ENCODE results near the gene ELK4. TPM values are rescaled to one million over a fixed set of nuclear protein-coding genes. Genes with fewer than 3 reads are reported as not detected.
A peak's percentile ranks its signal among the peaks of the same experiment; 100 is the strongest.

ELK4 gene
- total and polyA plus RNA-seq, 2 of the 13 experiments (the other 11 are each of a cell fraction or from before 2014, with no cell fraction given) = 8.3 to 13.1 TPM

GRCh38 chr1:205680073-205680851 lies 48.5 kb upstream of the ELK4 start, which contains the start of gene SLC45A3 (continued):
- TF ChIP-seq, protein P1, sequence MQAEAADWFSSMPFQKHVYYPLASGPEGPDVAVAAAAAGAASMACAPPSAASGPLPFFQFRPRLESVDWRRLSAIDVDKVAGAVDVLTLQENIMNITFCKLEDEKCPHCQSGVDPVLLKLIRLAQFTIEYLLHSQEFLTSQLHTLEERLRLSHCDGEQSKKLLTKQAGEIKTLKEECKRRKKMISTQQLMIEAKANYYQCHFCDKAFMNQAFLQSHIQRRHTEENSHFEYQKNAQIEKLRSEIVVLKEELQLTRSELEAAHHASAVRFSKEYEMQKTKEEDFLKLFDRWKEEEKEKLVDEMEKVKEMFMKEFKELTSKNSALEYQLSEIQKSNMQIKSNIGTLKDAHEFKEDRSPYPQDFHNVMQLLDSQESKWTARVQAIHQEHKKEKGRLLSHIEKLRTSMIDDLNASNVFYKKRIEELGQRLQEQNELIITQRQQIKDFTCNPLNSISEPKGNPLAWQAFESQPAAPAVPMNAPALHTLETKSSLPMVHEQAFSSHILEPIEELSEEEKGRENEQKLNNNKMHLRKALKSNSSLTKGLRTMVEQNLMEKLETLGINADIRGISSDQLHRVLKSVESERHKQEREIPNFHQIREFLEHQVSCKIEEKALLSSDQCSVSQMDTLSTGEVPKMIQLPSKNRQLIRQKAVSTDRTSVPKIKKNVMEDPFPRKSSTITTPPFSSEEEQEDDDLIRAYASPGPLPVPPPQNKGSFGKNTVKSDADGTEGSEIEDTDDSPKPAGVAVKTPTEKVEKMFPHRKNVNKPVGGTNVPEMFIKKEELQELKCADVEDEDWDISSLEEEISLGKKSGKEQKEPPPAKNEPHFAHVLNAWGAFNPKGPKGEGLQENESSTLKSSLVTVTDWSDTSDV (CRISPR knock-in tag; IDR thresholded peaks at IDR 0.05) = no peak
- TF ChIP-seq, protein P2, sequence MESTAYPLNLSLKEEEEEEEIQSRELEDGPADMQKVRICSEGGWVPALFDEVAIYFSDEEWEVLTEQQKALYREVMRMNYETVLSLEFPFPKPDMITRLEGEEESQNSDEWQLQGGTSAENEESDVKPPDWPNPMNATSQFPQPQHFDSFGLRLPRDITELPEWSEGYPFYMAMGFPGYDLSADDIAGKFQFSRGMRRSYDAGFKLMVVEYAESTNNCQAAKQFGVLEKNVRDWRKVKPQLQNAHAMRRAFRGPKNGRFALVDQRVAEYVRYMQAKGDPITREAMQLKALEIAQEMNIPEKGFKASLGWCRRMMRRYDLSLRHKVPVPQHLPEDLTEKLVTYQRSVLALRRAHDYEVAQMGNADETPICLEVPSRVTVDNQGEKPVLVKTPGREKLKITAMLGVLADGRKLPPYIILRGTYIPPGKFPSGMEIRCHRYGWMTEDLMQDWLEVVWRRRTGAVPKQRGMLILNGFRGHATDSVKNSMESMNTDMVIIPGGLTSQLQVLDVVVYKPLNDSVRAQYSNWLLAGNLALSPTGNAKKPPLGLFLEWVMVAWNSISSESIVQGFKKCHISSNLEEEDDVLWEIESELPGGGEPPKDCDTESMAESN (CRISPR knock-in tag; conservative IDR thresholded peaks at IDR 0.05) = no peak
- TF ChIP-seq ATF7 (IDR thresholded peaks at IDR 0.05) (no peak), ATF7 (CRISPR knock-in tag; IDR thresholded peaks at IDR 0.05) (no peak), ZNF577 (CRISPR knock-in tag; IDR thresholded peaks at IDR 0.05; ENCODE audit: borderline replicate concordance, low read depth) (no peak), ZNF235 (CRISPR knock-in tag; IDR thresholded peaks at IDR 0.05; ENCODE audit: borderline replicate concordance) (no peak), SOX5 (CRISPR knock-in tag; IDR thresholded peaks at IDR 0.05; ENCODE audit: borderline replicate concordance) (no peak), ZNF143 (CRISPR knock-in tag; IDR thresholded peaks at IDR 0.05) (no peak), ELF3 (CRISPR knock-in tag; IDR thresholded peaks at IDR 0.05) (no peak), MED1 (CRISPR knock-in tag; IDR thresholded peaks at IDR 0.05) (no peak), KDM5B (CRISPR knock-in tag; IDR thresholded peaks at IDR 0.05; ENCODE audit: borderline replicate concordance) (0 out of 2 replicates have a peak, but pooled peaks have one; percentile 28), TCF12 (IDR thresholded peaks at IDR 0.05) (no peak), TCF12 (CRISPR knock-in tag; IDR thresholded peaks at IDR 0.05) (no peak), SMAD1 (CRISPR knock-in tag; IDR thresholded peaks at IDR 0.05; ENCODE audit: borderline replicate concordance, low read depth) (no peak), ZNF720 (CRISPR knock-in tag; IDR thresholded peaks at IDR 0.05) (no peak), ZNF350 (CRISPR knock-in tag; IDR thresholded peaks at IDR 0.05; ENCODE audit: borderline replicate concordance, low read depth) (no peak), ISX (CRISPR knock-in tag; conservative IDR thresholded peaks at IDR 0.05) (no peak), ZNF253 (CRISPR knock-in tag; IDR thresholded peaks at IDR 0.05; ENCODE audit: borderline replicate concordance) (0 out of 2 replicates have a peak, but pooled peaks have one; percentile 41), ZNF572 (CRISPR knock-in tag; IDR thresholded peaks at IDR 0.05) (no peak), RFXAP (CRISPR knock-in tag; IDR thresholded peaks at IDR 0.05; ENCODE audit: borderline replicate concordance) (no peak), ZMYM4 (CRISPR knock-in tag; IDR thresholded peaks at IDR 0.05) (peak; percentile 55), ZNF674 (CRISPR knock-in tag; IDR thresholded peaks at IDR 0.05; ENCODE audit: low read depth) (no peak), NAIF1 (CRISPR knock-in tag; IDR thresholded peaks at IDR 0.05; ENCODE audit: borderline replicate concordance) (no peak), PITX1 (CRISPR knock-in tag; IDR thresholded peaks at IDR 0.05) (no peak), PHF8 (CRISPR knock-in tag; IDR thresholded peaks at IDR 0.05) (peak; percentile 8; the same call in 1 of the 2 replicates)
- TF ChIP-seq, protein P3, sequence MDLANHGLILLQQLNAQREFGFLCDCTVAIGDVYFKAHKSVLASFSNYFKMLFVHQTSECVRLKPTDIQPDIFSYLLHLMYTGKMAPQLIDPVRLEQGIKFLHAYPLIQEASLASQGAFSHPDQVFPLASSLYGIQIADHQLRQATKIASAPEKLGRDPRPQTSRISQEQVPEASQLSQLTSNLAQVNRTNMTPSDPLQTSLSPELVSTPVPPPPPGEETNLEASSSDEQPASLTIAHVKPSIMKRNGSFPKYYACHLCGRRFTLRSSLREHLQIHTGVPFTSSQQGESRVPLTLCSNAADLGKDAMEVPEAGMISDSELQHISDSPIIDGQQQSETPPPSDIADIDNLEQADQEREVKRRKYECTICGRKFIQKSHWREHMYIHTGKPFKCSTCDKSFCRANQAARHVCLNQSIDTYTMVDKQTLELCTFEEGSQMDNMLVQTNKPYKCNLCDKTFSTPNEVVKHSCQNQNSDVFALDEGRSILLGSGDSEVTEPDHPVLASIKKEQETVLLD (CRISPR knock-in tag; IDR thresholded peaks at IDR 0.05; ENCODE audit: low read depth) = peak; percentile 54; the same call in 1 of the 2 replicates
